Measurements from ENCODE around the gene CDC34.
"Not testable (repeated sequence)": the region's sequence is repeated elsewhere in the genome, so short reads cannot be mapped to it uniquely, and the experiment has no call there.

The CDC34 gene

DNA sequence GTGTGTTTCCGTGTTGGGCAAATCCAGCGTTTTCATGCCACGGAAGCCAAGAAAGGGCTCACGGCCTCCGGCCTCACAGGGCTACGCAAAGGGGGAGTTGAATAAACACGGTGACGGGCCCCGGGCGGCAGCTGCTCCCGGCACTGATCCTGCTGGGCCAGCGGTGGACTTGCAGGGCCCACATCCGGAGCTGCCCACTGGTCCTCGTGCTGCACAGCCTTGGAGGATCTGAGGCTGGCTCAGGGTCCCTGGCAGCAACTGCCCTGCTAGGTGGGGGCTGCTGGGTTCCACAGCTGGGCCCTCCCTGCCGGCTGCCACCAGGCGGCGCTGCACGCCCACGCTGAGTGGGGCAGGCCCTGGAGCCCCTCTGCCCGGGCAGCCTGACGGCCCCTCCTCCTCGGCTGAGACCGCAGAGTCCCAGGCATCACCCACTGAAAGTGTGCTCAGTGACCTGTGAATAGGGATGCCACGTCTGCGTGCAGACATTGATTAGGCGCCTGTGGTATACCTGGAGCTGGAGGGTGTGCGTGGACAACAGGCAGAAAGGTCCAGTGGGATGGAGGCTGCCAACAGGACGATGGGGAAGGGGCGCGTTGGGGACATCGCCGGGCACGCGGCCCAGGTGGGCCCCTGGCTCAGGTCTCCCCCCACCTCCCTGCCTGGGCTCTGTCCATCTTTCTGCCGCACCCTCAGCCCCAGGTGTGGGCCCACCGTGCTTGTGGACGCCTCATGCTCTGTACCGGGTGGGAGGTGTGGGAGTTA lies 52.9 kb downstream of the CDC34 start:
- TF ChIP-seq, protein P1, sequence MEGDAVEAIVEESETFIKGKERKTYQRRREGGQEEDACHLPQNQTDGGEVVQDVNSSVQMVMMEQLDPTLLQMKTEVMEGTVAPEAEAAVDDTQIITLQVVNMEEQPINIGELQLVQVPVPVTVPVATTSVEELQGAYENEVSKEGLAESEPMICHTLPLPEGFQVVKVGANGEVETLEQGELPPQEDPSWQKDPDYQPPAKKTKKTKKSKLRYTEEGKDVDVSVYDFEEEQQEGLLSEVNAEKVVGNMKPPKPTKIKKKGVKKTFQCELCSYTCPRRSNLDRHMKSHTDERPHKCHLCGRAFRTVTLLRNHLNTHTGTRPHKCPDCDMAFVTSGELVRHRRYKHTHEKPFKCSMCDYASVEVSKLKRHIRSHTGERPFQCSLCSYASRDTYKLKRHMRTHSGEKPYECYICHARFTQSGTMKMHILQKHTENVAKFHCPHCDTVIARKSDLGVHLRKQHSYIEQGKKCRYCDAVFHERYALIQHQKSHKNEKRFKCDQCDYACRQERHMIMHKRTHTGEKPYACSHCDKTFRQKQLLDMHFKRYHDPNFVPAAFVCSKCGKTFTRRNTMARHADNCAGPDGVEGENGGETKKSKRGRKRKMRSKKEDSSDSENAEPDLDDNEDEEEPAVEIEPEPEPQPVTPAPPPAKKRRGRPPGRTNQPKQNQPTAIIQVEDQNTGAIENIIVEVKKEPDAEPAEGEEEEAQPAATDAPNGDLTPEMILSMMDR (IDR thresholded peaks at IDR 0.05; ENCODE audit: control insufficient read depth, insufficient read depth, low read depth, low read length, missing control alignments) = peak; percentile 86
- no peak overlapping the region for H3K4me3 ChIP-seq (ENCODE audit: control insufficient read depth, low read depth, low read length)
- DNase-seq (ENCODE audit: low read depth) = no peak

DNA sequence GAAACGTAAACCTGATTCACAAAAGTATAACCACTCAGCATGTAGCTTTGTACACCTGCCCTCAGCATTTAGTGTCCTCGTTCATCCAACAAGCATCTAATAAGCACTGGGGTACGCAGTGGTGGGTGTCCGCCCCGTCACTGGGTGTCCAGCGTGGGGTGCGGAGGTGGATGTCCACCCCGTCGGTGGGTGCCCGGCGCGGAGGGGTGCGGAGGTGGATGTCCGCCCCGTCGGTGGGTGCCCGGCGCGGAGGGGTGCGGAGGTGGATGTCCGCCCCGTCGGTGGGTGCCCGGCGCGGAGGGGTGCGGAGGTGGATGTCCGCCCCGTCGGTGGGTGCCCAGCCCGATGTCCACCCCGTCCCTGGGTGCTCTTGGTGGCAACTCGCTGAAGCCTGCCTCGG lies 53.6 kb downstream of the CDC34 start:
- not testable (repeated sequence) for DNase-seq (ENCODE audit: low read depth); H3K4me3 ChIP-seq (ENCODE audit: control insufficient read depth, low read depth, low read length)

DNA sequence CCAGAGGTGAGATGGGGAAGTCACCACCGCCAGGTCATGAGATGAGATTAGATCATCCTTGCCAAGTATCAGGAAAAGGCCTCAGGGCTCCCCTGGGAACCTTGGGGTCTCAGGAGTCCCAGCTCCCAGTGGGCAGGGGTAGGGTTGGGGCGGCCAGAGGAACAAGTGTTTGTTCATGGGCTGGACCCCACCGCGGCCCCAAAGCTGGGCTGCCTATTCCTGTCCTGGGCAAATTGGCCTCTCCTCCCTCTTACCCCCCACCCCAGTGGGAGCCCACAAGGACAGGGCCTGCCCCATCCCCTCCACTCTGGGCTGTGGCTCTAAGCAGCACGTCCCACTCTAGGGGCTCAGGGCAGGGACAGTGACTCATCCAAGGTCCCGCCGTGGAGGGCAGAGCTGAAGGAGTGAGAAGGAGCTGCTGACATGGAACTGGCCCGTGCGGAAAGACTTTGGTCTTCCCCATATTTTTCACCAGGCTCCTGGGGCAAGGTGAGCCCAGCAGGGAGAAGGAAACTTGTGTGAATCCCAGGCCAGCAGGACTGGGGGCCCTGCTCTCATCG lies 54.1 kb downstream of the CDC34 start:
- no peak overlapping the region for H3K4me3 ChIP-seq (ENCODE audit: control insufficient read depth, low read depth, low read length)
- no peak for DNase-seq (ENCODE audit: low read depth)
- TF ChIP-seq, protein P1 (IDR thresholded peaks at IDR 0.05; ENCODE audit: control insufficient read depth, insufficient read depth, low read depth, low read length, missing control alignments) = no peak

DNA sequence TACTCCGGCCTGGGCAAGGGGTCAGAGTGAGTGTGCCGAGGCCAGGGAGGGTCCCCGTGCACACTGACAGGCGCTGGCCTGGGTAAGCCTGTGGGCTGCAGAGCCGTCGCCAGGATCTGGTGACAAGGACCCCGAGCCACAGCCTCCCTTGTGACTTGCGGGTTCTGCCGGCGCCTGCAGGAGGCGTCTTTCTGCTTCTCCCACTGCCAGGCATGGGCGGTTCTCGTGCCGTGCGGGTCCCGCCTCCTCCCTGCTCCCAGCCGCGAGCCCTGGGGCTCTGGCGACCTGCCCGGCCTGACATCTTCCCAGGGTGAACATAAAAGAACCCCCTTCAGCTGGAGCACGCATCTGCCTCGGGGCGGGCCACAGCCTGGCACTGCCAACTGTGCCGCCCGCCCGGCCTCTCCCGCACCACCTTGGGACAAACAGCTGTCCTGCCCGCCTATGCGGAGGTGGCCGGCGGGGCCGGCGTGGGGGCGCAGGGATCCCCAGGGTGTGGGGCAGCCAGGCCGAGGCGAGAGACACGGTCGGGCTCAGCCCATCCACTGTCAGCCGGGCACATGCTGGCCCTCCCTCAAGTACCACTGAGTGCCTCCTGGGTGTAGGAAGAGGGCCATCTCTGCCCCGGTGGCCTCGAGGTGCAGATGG lies 56.7 kb downstream of the CDC34 start:
- TF ChIP-seq, protein P1 (IDR thresholded peaks at IDR 0.05; ENCODE audit: control insufficient read depth, insufficient read depth, low read depth, low read length, missing control alignments) = peak; percentile 80
- no peak for DNase-seq (ENCODE audit: low read depth)
- H3K4me3 ChIP-seq (ENCODE audit: control insufficient read depth, low read depth, low read length) = no peak overlapping the region

DNA sequence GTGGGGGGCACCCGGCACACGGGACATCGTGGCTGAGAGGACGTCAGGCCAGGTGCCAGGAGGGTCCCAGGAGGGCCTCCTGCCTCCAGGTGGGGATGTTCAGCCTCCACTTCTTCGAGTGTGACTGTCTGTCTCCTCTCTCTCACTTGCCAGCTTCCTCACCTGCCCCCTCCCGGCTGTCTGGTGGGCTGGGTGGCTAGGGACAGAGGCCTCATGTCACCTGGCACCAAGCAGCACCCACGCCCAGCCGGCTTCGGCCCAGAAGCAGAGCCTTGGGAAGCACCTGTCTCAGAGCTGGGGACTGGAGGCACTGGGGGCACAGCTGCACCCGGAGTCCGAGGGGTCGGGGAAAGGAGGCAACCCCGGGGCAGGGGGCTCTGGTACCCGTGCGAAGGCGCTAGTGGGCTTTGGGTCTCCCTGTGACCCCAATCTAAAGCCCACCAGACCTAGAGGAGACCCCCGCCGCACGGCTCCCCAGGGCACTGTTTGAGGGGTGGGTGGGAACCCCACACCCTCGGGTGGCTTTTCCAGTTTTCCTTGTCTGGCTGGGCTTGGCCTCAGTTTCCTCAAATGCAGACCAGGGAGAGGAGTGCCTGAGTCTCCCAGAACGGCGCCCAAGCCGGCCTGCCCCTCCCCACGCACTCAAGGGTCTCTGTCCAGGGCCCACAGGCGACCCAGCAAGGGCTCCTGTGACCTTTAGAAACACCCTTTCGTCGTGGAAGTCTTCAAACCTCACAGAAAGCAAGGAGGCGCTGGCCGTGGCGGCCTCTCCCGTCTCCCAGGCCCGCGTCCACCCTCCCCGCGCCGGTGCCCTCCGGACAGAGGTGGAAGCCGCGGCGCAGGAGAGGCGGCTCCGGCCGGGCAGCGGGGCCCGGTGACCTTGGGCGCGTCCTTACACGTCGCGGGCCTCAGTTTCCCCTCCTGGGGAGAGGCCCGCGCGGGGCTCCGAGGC lies 57.5 kb downstream of the CDC34 start:
- DNase-seq (ENCODE audit: low read depth) = no peak
- TF ChIP-seq, protein P1 (IDR thresholded peaks at IDR 0.05; ENCODE audit: control insufficient read depth, insufficient read depth, low read depth, low read length, missing control alignments) = no peak
- no peak overlapping the region for H3K4me3 ChIP-seq (ENCODE audit: control insufficient read depth, low read depth, low read length)

DNA sequence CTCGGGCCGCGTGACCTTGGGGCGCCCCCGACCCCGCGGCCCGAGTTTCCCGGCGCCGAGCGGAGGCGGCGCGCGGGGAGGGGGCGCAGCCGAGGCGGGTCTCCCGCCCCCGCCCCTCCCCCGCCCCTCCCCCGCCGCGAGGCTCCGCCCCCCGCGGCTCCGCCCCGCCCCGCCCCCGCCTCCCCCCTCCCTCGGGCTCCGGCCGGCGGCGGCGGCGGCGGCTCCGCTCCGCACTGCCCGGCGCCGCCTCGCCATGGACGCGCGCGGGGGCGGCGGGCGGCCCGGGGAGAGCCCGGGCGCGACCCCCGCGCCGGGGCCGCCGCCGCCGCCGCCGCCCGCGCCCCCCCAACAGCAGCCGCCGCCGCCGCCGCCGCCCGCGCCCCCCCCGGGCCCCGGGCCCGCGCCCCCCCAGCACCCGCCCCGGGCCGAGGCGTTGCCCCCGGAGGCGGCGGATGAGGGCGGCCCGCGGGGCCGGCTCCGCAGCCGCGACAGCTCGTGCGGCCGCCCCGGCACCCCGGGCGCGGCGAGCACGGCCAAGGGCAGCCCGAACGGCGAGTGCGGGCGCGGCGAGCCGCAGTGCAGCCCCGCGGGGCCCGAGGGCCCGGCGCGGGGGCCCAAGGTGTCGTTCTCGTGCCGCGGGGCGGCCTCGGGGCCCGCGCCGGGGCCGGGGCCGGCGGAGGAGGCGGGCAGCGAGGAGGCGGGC lies 58.3 kb downstream of the CDC34 start, which contains the start of gene HCN2:
TSS of gene HCN2 (plus strand) at position 189 of the 703 bp plus-strand sequence. CDS start at position 254, 65 bp downstream.
- DNase-seq (ENCODE audit: low read depth) = no peak
- H3K4me3 ChIP-seq (ENCODE audit: control insufficient read depth, low read depth, low read length) = peak within 1 kb of the TSS; percentile 27
- TF ChIP-seq, protein P1 (IDR thresholded peaks at IDR 0.05; ENCODE audit: control insufficient read depth, insufficient read depth, low read depth, low read length, missing control alignments) = no peak
